Neutrophil (primary cell): ENCODE data around the gene RNF130.
"Not testable (repeated sequence)": the region's sequence is repeated elsewhere in the genome, so short reads cannot be mapped to it uniquely, and the experiment has no call there.

Experiments used
- H3K27ac ChIP-seq: fragments of 200-600 bp; sonication (generic); 2 replicates; pipeline ENCODE4 v1.5.1; 2016; ENCODE audit warnings: mild to moderate bottlenecking, moderate library complexity
- H3K27me3 ChIP-seq: fragments of 200-600 bp; sonication (generic); 2 replicates; pipeline ENCODE4 v1.6.0; 2016; ENCODE audit warnings: mild to moderate bottlenecking
- H3K36me3 ChIP-seq: fragments of 200-600 bp; sonication (generic); 2 replicates; pipeline ENCODE4 v1.5.1; 2017
- H3K4me1 ChIP-seq, 2 experiments: fragments of 200-600 bp in 1 of 2; sonication (generic) in 1 of 2; 1 replicate in 1 of 2; 2 replicates in 1 of 2; pipeline versions ENCODE4 v1.5.1 to v1.6.1; 2013 to 2016; ENCODE audit warnings: low read depth in 1 of 2, low read length in 1 of 2, mild to moderate bottlenecking in 1 of 2, moderate library complexity in 1 of 2; ENCODE audit not compliant: control insufficient read depth in 1 of 2, insufficient read depth in 1 of 2
- H3K4me3 ChIP-seq, 2 experiments: fragments of 200-600 bp in 1 of 2; sonication (generic) in 1 of 2; 1 replicate in 1 of 2; 2 replicates in 1 of 2; pipeline ENCODE4 v1.5.1; 2013 to 2016; ENCODE audit warnings: low read depth in 1 of 2, low read length in 1 of 2, mild to moderate bottlenecking in 1 of 2, moderate library complexity in 1 of 2
- H3K9me3 ChIP-seq: fragments of 200-600 bp; sonication (generic); 2 replicates; pipeline ENCODE4 v1.5.1; 2016
- TF ChIP-seq, protein P1 (sequence below): fragments of 200-600 bp; sonication (generic); IDR thresholded peaks from 2 replicates; pipeline ENCODE4 v1.5.1; 2016; ENCODE audit warnings: antibody characterized with exemption

Gene RNF130

DNA sequence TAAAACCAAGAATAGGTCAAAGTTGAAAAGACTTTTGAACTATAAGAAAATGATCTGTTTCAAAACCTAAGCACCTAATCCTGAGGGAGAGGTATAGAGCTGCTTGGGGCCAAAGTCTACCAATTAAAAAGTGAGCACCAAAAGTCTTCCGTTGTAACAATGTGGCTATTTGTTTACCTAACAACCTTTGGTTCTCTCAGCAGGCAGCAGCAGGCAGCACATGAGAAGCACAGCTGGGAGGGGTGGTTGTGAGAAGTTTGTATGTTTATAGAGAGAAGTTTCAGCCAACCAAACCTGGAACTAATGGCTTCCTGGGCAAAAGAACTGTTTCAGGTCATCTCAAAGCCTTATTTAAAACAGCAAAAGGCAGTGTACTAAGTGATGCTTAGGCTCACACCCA is 104.1 kb downstream of the RNF130 start:
- Histone ChIP-seq H3K9me3 (no peaks in the 10 kb centered on the region), H3K4me3 (no peak overlapping the region), H3K4me1 (peaks cover 11 to 18% of the 10 kb centered on the region in 2 experiments), H3K27me3 (no peaks in the 10 kb centered on the region), H3K27ac (no peak overlapping the region), H3K36me3 (peaks cover 87% of the 10 kb centered on the region)
- TF ChIP-seq, protein P1, sequence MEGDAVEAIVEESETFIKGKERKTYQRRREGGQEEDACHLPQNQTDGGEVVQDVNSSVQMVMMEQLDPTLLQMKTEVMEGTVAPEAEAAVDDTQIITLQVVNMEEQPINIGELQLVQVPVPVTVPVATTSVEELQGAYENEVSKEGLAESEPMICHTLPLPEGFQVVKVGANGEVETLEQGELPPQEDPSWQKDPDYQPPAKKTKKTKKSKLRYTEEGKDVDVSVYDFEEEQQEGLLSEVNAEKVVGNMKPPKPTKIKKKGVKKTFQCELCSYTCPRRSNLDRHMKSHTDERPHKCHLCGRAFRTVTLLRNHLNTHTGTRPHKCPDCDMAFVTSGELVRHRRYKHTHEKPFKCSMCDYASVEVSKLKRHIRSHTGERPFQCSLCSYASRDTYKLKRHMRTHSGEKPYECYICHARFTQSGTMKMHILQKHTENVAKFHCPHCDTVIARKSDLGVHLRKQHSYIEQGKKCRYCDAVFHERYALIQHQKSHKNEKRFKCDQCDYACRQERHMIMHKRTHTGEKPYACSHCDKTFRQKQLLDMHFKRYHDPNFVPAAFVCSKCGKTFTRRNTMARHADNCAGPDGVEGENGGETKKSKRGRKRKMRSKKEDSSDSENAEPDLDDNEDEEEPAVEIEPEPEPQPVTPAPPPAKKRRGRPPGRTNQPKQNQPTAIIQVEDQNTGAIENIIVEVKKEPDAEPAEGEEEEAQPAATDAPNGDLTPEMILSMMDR, result no peak

DNA sequence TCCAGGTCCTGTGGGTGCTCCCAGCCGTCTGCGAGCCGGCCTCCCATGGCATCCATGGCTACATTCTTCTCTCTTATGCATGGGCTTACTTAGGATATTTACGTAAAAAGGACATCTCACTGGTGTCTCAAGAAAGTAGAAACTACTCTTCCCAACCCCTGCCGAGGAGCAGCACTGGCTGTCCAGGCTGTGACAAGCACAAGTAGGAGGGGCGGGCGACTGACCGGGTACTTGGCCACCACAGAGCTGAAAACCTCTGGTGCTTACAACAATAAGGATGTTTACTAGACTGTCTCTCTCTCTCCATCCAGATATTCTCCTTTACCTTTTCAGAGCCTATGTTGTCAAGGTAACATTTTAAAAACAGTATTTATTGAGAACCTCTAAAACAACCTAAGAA is 107.5 kb downstream of the RNF130 start:
- Histone ChIP-seq H3K36me3 (peaks cover 98% of the 10 kb centered on the region), H3K9me3 (no peaks in the 10 kb centered on the region), H3K4me3 (no peak overlapping the region), H3K27me3 (no peaks in the 10 kb centered on the region), H3K27ac (no peak overlapping the region), H3K4me1 (no peaks in the 10 kb centered on the region)
- TF ChIP-seq, protein P1, result no peak

DNA sequence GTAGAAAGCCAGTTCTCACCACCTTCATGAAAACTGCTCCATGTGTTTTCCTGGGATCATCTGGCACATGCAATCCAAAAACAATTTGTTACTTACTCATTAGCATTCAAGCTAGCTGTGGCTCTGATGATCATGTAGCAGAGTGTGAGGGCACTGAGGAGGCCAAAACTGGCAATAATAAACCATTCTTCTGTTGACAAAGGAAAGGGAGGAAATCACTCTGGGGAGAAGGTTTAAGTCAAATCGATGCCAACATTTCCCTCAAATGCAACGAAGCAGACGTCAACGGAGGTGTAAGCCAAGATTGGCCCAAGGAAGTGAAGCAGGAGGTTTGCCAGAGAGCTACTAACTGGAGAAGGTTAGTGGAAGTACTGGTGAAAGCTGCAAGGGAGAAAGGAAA is 108.2 kb downstream of the RNF130 start:
- H3K27ac ChIP-seq, result no peak overlapping the region
- no peaks in the 10 kb centered on the region for H3K9me3 ChIP-seq
- peaks cover 98% of the 10 kb centered on the region for H3K36me3 ChIP-seq
- H3K27me3 ChIP-seq, result no peaks in the 10 kb centered on the region
- TF ChIP-seq, protein P1, result no peak
- H3K4me3 ChIP-seq, result no peak overlapping the region
- H3K4me1 ChIP-seq, result no peaks in the 10 kb centered on the region

DNA sequence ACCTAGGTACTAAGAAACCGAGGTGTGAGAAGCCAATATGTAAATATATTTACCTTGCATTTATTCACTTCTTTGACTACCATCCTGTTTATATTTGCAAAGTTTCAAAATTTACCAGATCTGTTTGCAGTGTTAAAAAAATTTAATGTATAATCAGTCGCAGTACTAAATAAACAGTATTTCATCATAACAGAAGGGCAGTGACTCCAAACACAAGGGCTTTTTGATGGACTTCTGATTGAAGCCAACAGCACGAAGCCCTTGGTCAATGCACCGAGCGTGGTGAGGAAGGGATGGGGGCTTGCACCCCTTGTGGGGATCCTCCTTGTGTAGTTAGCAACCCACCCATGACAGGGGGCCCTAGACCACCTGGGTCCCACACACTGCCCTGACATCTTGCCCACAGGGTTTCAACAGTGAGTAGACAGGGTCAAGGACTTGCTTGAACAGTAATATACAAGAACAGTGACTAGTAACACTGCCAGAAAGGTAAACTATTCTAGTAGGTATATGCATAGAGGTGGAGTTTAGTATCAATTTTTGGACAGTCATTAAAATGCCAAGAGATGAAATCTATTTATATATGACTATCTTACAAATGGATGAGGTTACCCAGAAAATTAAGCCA is 111.2 kb downstream of the RNF130 start:
- Histone ChIP-seq H3K27me3 (no peaks in the 10 kb centered on the region), H3K4me3 (no peak overlapping the region), H3K4me1 (no peaks in the 10 kb centered on the region), H3K27ac (no peak overlapping the region), H3K36me3 (peaks cover 95% of the 10 kb centered on the region), H3K9me3 (no peaks in the 10 kb centered on the region)
- TF ChIP-seq, protein P1, result no peak

DNA sequence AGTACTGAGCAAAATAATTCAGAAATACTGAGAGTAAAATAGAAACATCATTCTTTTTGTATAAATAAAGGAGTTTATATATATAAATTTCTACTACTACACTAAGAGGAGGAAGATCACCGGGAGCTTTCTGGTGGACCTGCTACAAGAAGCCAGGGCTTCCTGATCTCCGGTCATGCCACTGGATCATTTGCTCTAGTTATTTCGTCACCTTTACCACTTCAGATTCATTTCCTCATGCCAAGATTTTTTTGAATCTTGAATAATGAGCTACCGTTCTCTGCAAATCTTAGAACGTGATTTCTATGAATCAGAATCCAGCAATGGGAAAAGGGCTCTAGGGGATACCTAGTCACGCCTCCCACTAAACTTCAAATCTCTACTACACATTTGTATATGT is 111.9 kb downstream of the RNF130 start:
- Histone ChIP-seq H3K27ac (no peak overlapping the region), H3K27me3 (no peaks in the 10 kb centered on the region), H3K9me3 (no peaks in the 10 kb centered on the region), H3K36me3 (peaks cover 95% of the 10 kb centered on the region), H3K4me1 (no peaks in the 10 kb centered on the region), H3K4me3 (no peak overlapping the region)
- TF ChIP-seq, protein P1, result no peak

DNA sequence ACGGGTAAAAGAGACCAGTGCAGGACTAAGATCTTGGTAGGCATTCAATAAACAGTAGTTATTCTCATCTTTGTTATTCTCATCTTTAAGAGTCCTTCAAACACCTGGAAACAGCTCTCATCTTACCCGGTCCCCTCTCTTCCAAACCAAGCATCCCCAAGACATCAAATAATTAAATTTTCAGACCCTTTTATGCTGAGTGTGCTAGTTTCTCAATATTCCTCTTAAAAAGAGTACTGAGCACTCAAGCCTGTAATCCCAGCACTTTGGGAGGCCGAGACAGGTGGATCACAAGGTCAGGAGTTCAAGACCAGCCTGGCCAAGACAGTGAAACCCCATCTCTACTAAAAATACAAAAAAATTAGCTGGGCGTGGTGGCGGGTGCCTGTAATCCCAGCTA is 112.4 kb downstream of the RNF130 start:
- H3K27ac ChIP-seq, H3K9me3 ChIP-seq: not testable (repeated sequence)
- H3K36me3 ChIP-seq, result peaks cover 95% of the 10 kb centered on the region

More for the DNA sequence above, 112.4 kb downstream of the RNF130 start:
- not testable (repeated sequence) for H3K27me3 ChIP-seq, H3K4me3 ChIP-seq, H3K4me1 ChIP-seq
